HCT116 (cell line): ENCODE data around the gene IRF2. TPM values are rescaled to one million over a fixed set of nuclear protein-coding genes. Genes with fewer than 3 reads are reported as not detected.

Source experiments
- ATAC-seq: fragments of 200-7000 bp; cut with Tn5 transposase; 2 replicates; pipeline ENCODE4 v1.9.1; 2020; ENCODE audit warnings: mild to moderate bottlenecking, moderate library complexity
- BruUV-seq: library from RNA; stranded (reverse); fragments of 400-500 nt; replicated peaks from 2 replicates; lab custom pipeline; 2021; lab: Mats Ljungman, UMichigan
- CTCF ChIA-PET: fragments of 300-600 bp; sonication (Branson Sonifier 250); formaldehyde crosslinking; loops from one replicate; lab custom pipeline; 2021; ENCODE audit warnings: antibody characterized with exemption; lab: Charles Lee
- POLR2A ChIA-PET: fragments of 300-600, 350-600 bp; sonication (Branson Sonifier 250); formaldehyde crosslinking; loops from one replicate; lab custom pipeline; 2021; ENCODE audit warnings: antibody characterized with exemption; lab: Charles Lee
- RAD21 ChIA-PET, 2 experiments: fragments of 300-600 bp; sonication (Branson Sonifier 250); formaldehyde crosslinking; loops; one replicate each; lab custom pipeline; 2023; ENCODE audit warnings: low total read pairs in 2 of 2; ENCODE audit not compliant: uncharacterized antibody in 2 of 2, unreplicated experiment in 2 of 2, low non-redundant PET in 1 of 2; lab: Charles Lee
- DNase-seq: peaks from one replicate; pipeline ENCODE4 v3.0.0-alpha.2; 2010; ENCODE audit warnings: low read depth, low spot score
- H2AFZ ChIP-seq: fragments of 200-600 bp; shearing (Covaris generic), sonication (generic); 2 replicates; pipeline ENCODE4 v1.6.1; 2017; ENCODE audit warnings: low read depth, mixed run types, mixed read lengths, antibody characterized with exemption, low read length; ENCODE audit not compliant: poor library complexity, severe bottlenecking
- H3K27ac ChIP-seq: 2 replicates; pipeline ENCODE4 v1.5.1; 2012; ENCODE audit warnings: low read depth, low read length
- H3K27me3 ChIP-seq: fragments of 200-600 bp; sonication (generic); 2 replicates; pipeline ENCODE4 v1.6.1; 2016; ENCODE audit warnings: mixed run types, low read length, mixed read lengths; ENCODE audit not compliant: insufficient read depth
- H3K36me3 ChIP-seq, 2 experiments: fragments of 200-500 bp in 1 of 2; fragments of 200-600 bp in 1 of 2; sonication (Bioruptor generic) in 1 of 2; sonication (generic) in 1 of 2; 2 replicates each; pipeline versions ENCODE4 v1.5.1 to v1.6.1; 2014 to 2016; ENCODE audit warnings: low read length in 2 of 2, inconsistent platforms in 1 of 2, mixed read lengths in 1 of 2, mixed run types in 1 of 2; ENCODE audit not compliant: insufficient read depth in 2 of 2, control insufficient read depth in 1 of 2
- H3K4me1 ChIP-seq, 2 experiments: fragments of 200-600 bp in 1 of 2; sonication (generic) in 1 of 2; 2 replicates each; pipeline versions ENCODE4 v1.5.1 to v1.6.1; 2012 to 2017; ENCODE audit warnings: low read length in 2 of 2, inconsistent platforms in 1 of 2, mild to moderate bottlenecking in 1 of 2, mixed read lengths in 1 of 2, mixed run types in 1 of 2, moderate library complexity in 1 of 2; ENCODE audit not compliant: insufficient read depth in 2 of 2, control insufficient read depth in 1 of 2
- H3K4me2 ChIP-seq: fragments of 200-600 bp; sonication (generic); 2 replicates; pipeline ENCODE4 v1.6.1; 2017; ENCODE audit warnings: mixed run types, low read length, mixed read lengths
- H3K4me3 ChIP-seq, 2 experiments: fragments of 200-600 bp in 1 of 2; sonication (generic) in 1 of 2; replicated peaks in 1 of 2; 2 replicates each; pipeline ENCODE4 v1.5.1; 2011 to 2016; ENCODE audit warnings: low read length in 2 of 2, control low read depth in 1 of 2, low read depth in 1 of 2, mild to moderate bottlenecking in 1 of 2, mixed read lengths in 1 of 2, mixed run types in 1 of 2
- H3K79me2 ChIP-seq: fragments of 200-600 bp; sonication (generic); 2 replicates; pipeline ENCODE4 v1.6.1; 2017; ENCODE audit warnings: mild to moderate bottlenecking, mixed run types, low read length, moderate library complexity, mixed read lengths; ENCODE audit not compliant: insufficient read depth
- H3K9ac ChIP-seq: fragments of 200-600 bp; sonication (generic); 2 replicates; pipeline ENCODE4 v1.6.1; 2016; ENCODE audit warnings: low read length, mixed read lengths
- H3K9me2 ChIP-seq: fragments of 200-600 bp; sonication (generic), shearing (Covaris generic); 2 replicates; pipeline ENCODE4 v1.6.1; 2017; ENCODE audit warnings: mixed run types, mild to moderate bottlenecking, moderate library complexity; ENCODE audit not compliant: insufficient read depth
- H3K9me3 ChIP-seq, 2 experiments: fragments of 200-500 bp in 1 of 2; fragments of 200-600 bp in 1 of 2; sonication (Bioruptor generic) in 1 of 2; sonication (generic) in 1 of 2; 2 replicates each; pipeline ENCODE4 v1.6.1; 2014 to 2017; ENCODE audit warnings: low read length in 2 of 2, mixed read lengths in 2 of 2, inconsistent platforms in 1 of 2, low read depth in 1 of 2, mild to moderate bottlenecking in 1 of 2, mixed run types in 1 of 2, moderate library complexity in 1 of 2; ENCODE audit not compliant: control insufficient read depth in 1 of 2, insufficient read depth in 1 of 2
- H4K20me1 ChIP-seq: fragments of 200-600 bp; sonication (generic), shearing (Covaris generic); 2 replicates; pipeline ENCODE4 v1.6.1; 2017; ENCODE audit warnings: mixed run types, mild to moderate bottlenecking, moderate library complexity; ENCODE audit not compliant: insufficient read depth
- ATF3 ChIP-seq: IDR thresholded peaks from 2 replicates; pipeline ENCODE4 v1.6.1; 2012
- CBX3 ChIP-seq: IDR thresholded peaks from 2 replicates; pipeline ENCODE4 v1.6.1; 2012; ENCODE audit warnings: low read depth
- CTCF ChIP-seq, 3 experiments: fragments of 200-600 bp in 1 of 3; sonication (generic) in 1 of 3; IDR thresholded peaks in 2 of 3; conservative IDR thresholded peaks in 1 of 3; 2 replicates each; pipeline ENCODE4 v1.5.1; 2012 to 2017; ENCODE audit warnings: low read depth in 2 of 3, low read length in 2 of 3, antibody characterized with exemption in 1 of 3, borderline replicate concordance in 1 of 3, control low read depth in 1 of 3, mild to moderate bottlenecking in 1 of 3, mixed read lengths in 1 of 3, mixed run types in 1 of 3, moderate library complexity in 1 of 3; ENCODE audit not compliant: insufficient read depth in 1 of 3
- ELF1 ChIP-seq: IDR thresholded peaks from 2 replicates; pipeline ENCODE4 v1.6.1; 2012; ENCODE audit warnings: low read depth, borderline replicate concordance
- FOSL1 ChIP-seq: IDR thresholded peaks from 2 replicates; pipeline ENCODE4 v1.6.1; 2012; ENCODE audit warnings: low read depth
- MAX ChIP-seq: IDR thresholded peaks from 2 replicates; pipeline ENCODE4 v1.6.1; 2012
- POLR2A ChIP-seq: IDR thresholded peaks from 2 replicates; pipeline ENCODE4 v1.7.0; 2011; ENCODE audit warnings: borderline replicate concordance; ENCODE audit not compliant: insufficient read depth, insufficient read length; ENCODE audit errors: extremely low read depth
- REST ChIP-seq: IDR thresholded peaks from 2 replicates; pipeline ENCODE4 v1.6.1; 2012; ENCODE audit warnings: low read depth
- SIN3A ChIP-seq: IDR thresholded peaks from 2 replicates; pipeline ENCODE4 v1.6.1; 2012; ENCODE audit warnings: low read depth
- SP1 ChIP-seq: IDR thresholded peaks from 2 replicates; pipeline ENCODE4 v1.6.1; 2012; ENCODE audit warnings: low read depth
- TCF7L2 ChIP-seq: IDR thresholded peaks from 2 replicates; pipeline ENCODE4 v1.7.0; 2011; ENCODE audit warnings: borderline replicate concordance, inconsistent platforms; ENCODE audit not compliant: insufficient read depth, insufficient read length; ENCODE audit errors: extremely low read depth
- ZBTB33 ChIP-seq: IDR thresholded peaks from 2 replicates; pipeline ENCODE4 v1.6.1; 2011; ENCODE audit warnings: mild to moderate bottlenecking, low read length, moderate library complexity; ENCODE audit not compliant: insufficient replicate concordance; ENCODE audit errors: extremely low read depth
- ZFX ChIP-seq: fragments of 450-650 bp; IDR thresholded peaks from 2 replicates; pipeline ENCODE4 v1.6.1; 2017
- intact Hi-C: fragments of 100-400 bp; cut with micrococcal nuclease; formaldehyde crosslinking; loops from 2 replicates; pipeline ENCODE4 v1.10.0; 2022
- total RNA-seq: library from RNA; stranded (reverse); gene quantifications from one replicate; pipeline ENCODE4 v1.2.1, GENCODE V29; 2021; ENCODE audit not compliant: unreplicated experiment

Gene IRF2
- total RNA-seq, 1 experiment from 2014 or later = 10.6 TPM

- no peak for TF ChIP-seq CTCF (IDR thresholded peaks at IDR 0.05 in 2 of 3, conservative IDR thresholded peaks at IDR 0.05 in 1 of 3; ENCODE audit: borderline replicate concordance in 1 of 3, insufficient read depth in 1 of 3, low read depth in 2 of 3, low read length in 2 of 3)
- TF ChIP-seq ZBTB33 = no peak
- TF ChIP-seq SP1 = no peak
- TF ChIP-seq MAX = no peak
- no peak for TF ChIP-seq TCF7L2
- TF ChIP-seq, all 23 proteins: peak for 0
Observed at GRCh38 chr4:184395451-184395917, 78.9 kb downstream of the IRF2 start (continued).

GRCh38 chr4:184392748-184393559 lies 81.4 kb downstream of the IRF2 start:
- H3K79me2 ChIP-seq = no peaks in the 10 kb centered on the region
- intact Hi-C loops = no loop called here
- POLR2A ChIA-PET = no interaction called here
- TF ChIP-seq ZFX = no peak
- TF ChIP-seq SP1 = no peak
- no peak for TF ChIP-seq TCF7L2
- no peak for TF ChIP-seq ATF3
- TF ChIP-seq REST = no peak
- no peak for TF ChIP-seq CBX3
- TF ChIP-seq MAX = no peak
- no peak for TF ChIP-seq ELF1
- no peak for TF ChIP-seq SIN3A
- TF ChIP-seq FOSL1 = no peak
- TF ChIP-seq POLR2A = no peak

More at GRCh38 chr4:184392748-184393559, 81.4 kb downstream of the IRF2 start:
- H4K20me1 ChIP-seq = no peaks in the 10 kb centered on the region
- no peaks in the 10 kb centered on the region for H3K9me2 ChIP-seq
- RAD21 ChIA-PET = no interaction called here
- no peak overlapping the region for H2AFZ ChIP-seq
- H3K4me3 ChIP-seq = no peak overlapping the region
- H3K9ac ChIP-seq = no peak overlapping the region
- no peaks in the 10 kb centered on the region for H3K9me3 ChIP-seq
- H3K27me3 ChIP-seq = no peaks in the 10 kb centered on the region
- ATAC-seq (no peak), DNase-seq (no peak)
- H3K4me2 ChIP-seq = no peak overlapping the region
- H3K4me1 ChIP-seq = no peaks in the 10 kb centered on the region
- CTCF ChIA-PET = no interaction called here
- H3K36me3 ChIP-seq = no peaks in the 10 kb centered on the region
- no peak overlapping the region for H3K27ac ChIP-seq
- no TSS peak for BruUV-seq
